Parathyroid adenoma (tissue), 2 donors: ENCODE data around the gene GABARAP.

Experiments
- H2AFZ ChIP-seq: fragments of 300-600 bp; sonication (generic); one replicate; pipeline ENCODE4 v1.7.0; 2017; ENCODE audit warnings: antibody characterized with exemption, mild to moderate bottlenecking
- H3K27ac ChIP-seq: fragments of 300-600 bp; sonication (generic); one replicate; pipeline ENCODE4 v1.7.0; 2017
- H3K27me3 ChIP-seq: fragments of 300-600 bp; sonication (generic); one replicate; pipeline ENCODE4 v1.7.0; 2017; ENCODE audit warnings: low read length; ENCODE audit not compliant: control insufficient read depth, insufficient read depth
- H3K36me3 ChIP-seq: fragments of 300-600 bp; sonication (generic); one replicate; pipeline ENCODE4 v1.7.0; 2017; ENCODE audit warnings: low read length; ENCODE audit not compliant: control insufficient read depth, insufficient read depth
- H3K4me1 ChIP-seq: fragments of 300-600 bp; sonication (generic); one replicate; pipeline ENCODE4 v1.7.0; 2017; ENCODE audit warnings: control low read depth
- H3K4me2 ChIP-seq: fragments of 300-600 bp; sonication (generic); one replicate; pipeline ENCODE4 v1.7.0; 2017; ENCODE audit warnings: low read length
- H3K4me3 ChIP-seq: fragments of 300-600 bp; sonication (generic); one replicate; pipeline ENCODE4 v1.7.0; 2017; ENCODE audit warnings: low read depth, low read length
- H3K79me2 ChIP-seq: fragments of 300-600 bp; sonication (generic); one replicate; pipeline ENCODE4 v1.7.0; 2017; ENCODE audit warnings: control low read depth
- H3K9ac ChIP-seq: fragments of 300-600 bp; sonication (generic); one replicate; pipeline ENCODE4 v1.7.0; 2017; ENCODE audit warnings: mild to moderate bottlenecking
- H3K9me3 ChIP-seq: fragments of 300-600 bp; sonication (generic); one replicate; pipeline ENCODE4 v1.7.0; 2017; ENCODE audit warnings: low read length; ENCODE audit not compliant: control insufficient read depth
- CTCF ChIP-seq: fragments of 300-600 bp; sonication (generic); IDR thresholded peaks from one replicate; pipeline ENCODE4 v1.7.0; 2017; ENCODE audit warnings: antibody characterized with exemption, mild to moderate bottlenecking
- donor health status: primary hyperparathyroidism.

GABARAP gene

GRCh38 chr17:7241783-7242716 lies at the start of gene GABARAP:
GABARAP (minus strand) TSS chr17:7242449; CDS start chr17:7242330, 119 bp downstream.
- no peak for TF ChIP-seq CTCF
- H3K36me3 ChIP-seq = no peaks in the 10 kb centered on the region
- H3K4me2 ChIP-seq = peak within 1 kb of the TSS; percentile 98
- no peaks in the 10 kb centered on the region for H3K27me3 ChIP-seq
- H2AFZ ChIP-seq = peak within 1 kb of the TSS; percentile 81
- H3K9ac ChIP-seq = peak within 1 kb of the TSS; percentile 82
- peak within 1 kb of the TSS; percentile 94 for H3K4me3 ChIP-seq
- H3K79me2 ChIP-seq = peaks cover 7% of the 10 kb centered on the region
- no peaks in the 10 kb centered on the region for H3K9me3 ChIP-seq
- peaks cover 17% of the 10 kb centered on the region for H3K4me1 ChIP-seq
- H3K27ac ChIP-seq = peak within 1 kb of the TSS; percentile 94

GRCh38 chr17:7290685-7291084 lies 48.4 kb upstream of the GABARAP start:
- no peak overlapping the region for H3K4me2 ChIP-seq
- no peaks in the 10 kb centered on the region for H3K36me3 ChIP-seq
- no peaks in the 10 kb centered on the region for H3K27me3 ChIP-seq
- no peaks in the 10 kb centered on the region for H3K79me2 ChIP-seq
- peaks cover 4% of the 10 kb centered on the region for H3K4me1 ChIP-seq
- H2AFZ ChIP-seq = no peak overlapping the region
- no peak for TF ChIP-seq CTCF
- no peak overlapping the region for H3K9ac ChIP-seq
- H3K27ac ChIP-seq = no peak overlapping the region
- no peak overlapping the region for H3K4me3 ChIP-seq
- H3K9me3 ChIP-seq = no peaks in the 10 kb centered on the region

- no peak for TF ChIP-seq CTCF
- Histone ChIP-seq H3K27ac (no peak overlapping the region), H3K4me3 (no peak overlapping the region), H3K4me2 (no peak overlapping the region), H2AFZ (no peak overlapping the region), H3K36me3 (no peaks in the 10 kb centered on the region), H3K4me1 (peaks cover 4% of the 10 kb centered on the region), H3K79me2 (no peaks in the 10 kb centered on the region), H3K9me3 (no peaks in the 10 kb centered on the region), H3K9ac (no peak overlapping the region), H3K27me3 (no peaks in the 10 kb centered on the region)
Observed at GRCh38 chr17:7290166-7290565, 47.9 kb upstream of the GABARAP start.

- H3K4me3 ChIP-seq = no peak overlapping the region
- H3K36me3 ChIP-seq = no peaks in the 10 kb centered on the region
- no peak overlapping the region for H2AFZ ChIP-seq
- H3K4me2 ChIP-seq = no peak overlapping the region
- TF ChIP-seq CTCF = no peak
- H3K27me3 ChIP-seq = no peaks in the 10 kb centered on the region
- H3K27ac ChIP-seq = no peak overlapping the region
- H3K79me2 ChIP-seq = no peaks in the 10 kb centered on the region
- H3K4me1 ChIP-seq = no peaks in the 10 kb centered on the region
- no peaks in the 10 kb centered on the region for H3K9me3 ChIP-seq
- no peak overlapping the region for H3K9ac ChIP-seq
Observed at GRCh38 chr17:7289256-7290032, 47.2 kb upstream of the GABARAP start.
